NCI-H128 (cell line): ENCODE measurements around the gene FBXO34.
A peak's percentile ranks its signal among the peaks of the same experiment; 100 is the strongest.

Source experiments
- DNase-seq: peaks from one replicate; lab custom pipeline; 2025; ENCODE audit not compliant: unreplicated experiment; lab: John Stamatoyannopoulos, UW

The FBXO34 gene

GRCh38 chr14:55347040-55347439 is 75.8 kb downstream of the FBXO34 start:
- DNase-seq = no peak

- no peak for DNase-seq
These were observed 76.5 kb downstream of the FBXO34 start for GRCh38 chr14:55347748-55348147.

- no peak for DNase-seq
These were observed 77.7 kb downstream of the FBXO34 start for GRCh38 chr14:55348766-55349453.

GRCh38 chr14:55349565-55349964 is 78.3 kb downstream of the FBXO34 start:
- no peak for DNase-seq

- DNase-seq = no peak
These were observed 79.2 kb downstream of the FBXO34 start for GRCh38 chr14:55350461-55350860.

- no peak for DNase-seq
These were observed 79.9 kb downstream of the FBXO34 start for GRCh38 chr14:55351111-55351510.

- DNase-seq = no peak
These were observed 81.0 kb downstream of the FBXO34 start for GRCh38 chr14:55352201-55352600.

GRCh38 chr14:55353686-55354467 is 82.7 kb downstream of the FBXO34 start:
- DNase-seq = no peak

GRCh38 chr14:55354500-55354899 is 83.3 kb downstream of the FBXO34 start:
- peak; percentile 29 for DNase-seq

GRCh38 chr14:55355922-55356321 is 84.7 kb downstream of the FBXO34 start:
- DNase-seq = no peak

- DNase-seq = no peak
These were observed 85.7 kb downstream of the FBXO34 start for GRCh38 chr14:55356913-55357312.

- DNase-seq = no peak
These were observed 88.1 kb downstream of the FBXO34 start for GRCh38 chr14:55359307-55359706.

- no peak for DNase-seq
These were observed 90.0 kb downstream of the FBXO34 start for GRCh38 chr14:55361190-55361589.

GRCh38 chr14:55366271-55366670 is 95.0 kb downstream of the FBXO34 start:
- DNase-seq = no peak

GRCh38 chr14:55370883-55371455 is 99.7 kb downstream of the FBXO34 start:
- DNase-seq = no peak

GRCh38 chr14:55372423-55372822 is 101.2 kb downstream of the FBXO34 start:
- no peak for DNase-seq

- no peak for DNase-seq
These were observed 101.6 kb downstream of the FBXO34 start for GRCh38 chr14:55372825-55373224.

GRCh38 chr14:55373784-55374705 is 102.8 kb downstream of the FBXO34 start:
- no peak for DNase-seq

- no peak for DNase-seq
These were observed 103.5 kb downstream of the FBXO34 start for GRCh38 chr14:55374771-55375170.

GRCh38 chr14:55377236-55377635 is 106.0 kb downstream of the FBXO34 start:
- no peak for DNase-seq

GRCh38 chr14:55381040-55381439 is 109.8 kb downstream of the FBXO34 start:
- no peak for DNase-seq
